ENCODE measurements around the gene KANK2. TPM values are rescaled to one million over a fixed set of nuclear protein-coding genes. Genes with fewer than 3 reads are reported as not detected.

KANK2 gene
- total and polyA plus RNA-seq, 2 of the 8 experiments (the other 6 are each of a cell fraction or from before 2014, with no cell fraction given): 25.2 to 42.3 TPM

- DNase-seq (ENCODE audit: low read depth in 1 of 2, low spot score in 2 of 2): no peak
- POLR2A ChIA-PET (ENCODE audit: partially characterized antibody): interaction anchor here (0.7 to 1.7 kb wide), 8 partner anchors 9 to 39 kb away, joined by 3 to 7 read pairs (median 4); partner anchors contain the start of gene SPC24
- H2BK5ac ChIP-seq (ENCODE audit: low read depth, low read length): no peak overlapping the region
- no peak overlapping the region for H2AK5ac ChIP-seq (ENCODE audit: low read depth, low read length)
- H3K4me1 ChIP-seq (replicated peaks in 1 of 4; ENCODE audit: control insufficient read depth in 3 of 4, insufficient read depth in 4 of 4, low read length in 3 of 4): no peaks in the 10 kb centered on the region
- no peaks in the 10 kb centered on the region for H3K27me3 ChIP-seq (replicated peaks in 1 of 4; ENCODE audit: control insufficient read depth in 3 of 4, extremely low read depth in 1 of 4, insufficient read depth in 3 of 4, low read length in 3 of 4)
- no peak overlapping the region for H2BK15ac ChIP-seq (ENCODE audit: low read length)
- no peak overlapping the region for H2BK20ac ChIP-seq (ENCODE audit: low read length)
- H4K20me1 ChIP-seq (replicated peaks in 1 of 2; ENCODE audit: control insufficient read depth in 1 of 2, insufficient read depth in 2 of 2, low read length in 2 of 2): peaks cover 0 to 3% of the 10 kb centered on the region in 2 experiments
- no peak overlapping the region for H3K9ac ChIP-seq (replicated peaks in 1 of 4; ENCODE audit: extremely low read depth in 1 of 4, low read depth in 3 of 4, low read length in 3 of 4)
- H3K56ac ChIP-seq (replicated peaks; ENCODE audit: insufficient read length, low read depth, low read length): no peak overlapping the region
- H3K79me1 ChIP-seq (ENCODE audit: low read depth, low read length): no peaks in the 10 kb centered on the region
- H2BK12ac ChIP-seq (ENCODE audit: low read depth, low read length): no peak overlapping the region
- CTCF ChIA-PET (ENCODE audit: partially characterized antibody): interaction anchor here (0.8 to 2.2 kb wide), 6 partner anchors 10 to 72 kb away, joined by 3 to 9 read pairs (median 4); partner anchors contain the start of gene SPC24
- no peak overlapping the region for H2AFZ ChIP-seq (ENCODE audit: low read length)
- H3K23ac ChIP-seq (ENCODE audit: insufficient read length): no peak overlapping the region
- FAIRE-seq: no peak
- no peak overlapping the region for H4K5ac ChIP-seq (ENCODE audit: insufficient read length, low read depth, low read length)
- H3K18ac ChIP-seq (ENCODE audit: extremely low read depth, low read length): no peak overlapping the region
- no peaks in the 10 kb centered on the region for H3K23me2 ChIP-seq (ENCODE audit: low read depth, low read length)
- peaks cover 0 to 8% (median 4%) of the 10 kb centered on the region in 4 experiments; a peak in 7 of 8 replicates for H3K36me3 ChIP-seq (ENCODE audit: control insufficient read depth in 2 of 4, insufficient read depth in 4 of 4, low read length in 3 of 4)
- H3K4ac ChIP-seq (replicated peaks; ENCODE audit: insufficient read length, low read depth, low read length): no peak overlapping the region
- no peak overlapping the region for H4K91ac ChIP-seq (replicated peaks; ENCODE audit: insufficient read length, low read length)
- no peak overlapping the region for H3K27ac ChIP-seq (ENCODE audit: low read depth, low read length)
- peak overlapping the region; percentile 21; the same call in 1 of the 2 replicates for H4K8ac ChIP-seq (ENCODE audit: extremely low read depth, insufficient read depth, low read length)
- no peak overlapping the region for H3K4me2 ChIP-seq (ENCODE audit: insufficient read depth in 1 of 2, low read depth in 2 of 2, low read length in 2 of 2)
- no peaks in the 10 kb centered on the region for H3K9me3 ChIP-seq (ENCODE audit: insufficient read depth in 2 of 2, low read depth in 1 of 2, low read length in 1 of 2)
- no peaks in the 10 kb centered on the region for H3K79me2 ChIP-seq (ENCODE audit: control insufficient read depth in 1 of 2, insufficient read depth in 2 of 2, low read length in 2 of 2)
- H3K4me3 ChIP-seq (ENCODE audit: extremely low read depth in 1 of 4, insufficient read depth in 2 of 4, low read depth in 3 of 4, low read length in 4 of 4): no peak overlapping the region
- H3K14ac ChIP-seq (ENCODE audit: insufficient read length): no peak overlapping the region
- WGBS, 2 experiments (ENCODE audit: extremely low coverage in 1 of 2, insufficient coverage in 1 of 2, insufficient read length in 1 of 2, insufficient replicate concordance in 2 of 2, low coverage in 1 of 2, low lambda C conversion rate in 2 of 2, missing lambda C conversion rate in 1 of 2): 92% methylated on average over 17 of the region's 17 CpGs; no CpG with 5 or more reads in 1 of the 2 experiments
- no peak overlapping the region for H2BK120ac ChIP-seq (replicated peaks; ENCODE audit: low read depth, low read length)
- TF ChIP-seq BRCA1 (IDR thresholded peaks at IDR 0.05; ENCODE audit: low read depth, low read length) (no peak), SP4 (IDR thresholded peaks at IDR 0.05; ENCODE audit: low read length) (no peak), CTBP2 (IDR thresholded peaks at IDR 0.05; ENCODE audit: borderline replicate concordance, insufficient read depth, insufficient read length, low read length) (no peak), TCF12 (IDR thresholded peaks at IDR 0.05; ENCODE audit: low read depth, low read length) (no peak), NANOG (IDR thresholded peaks at IDR 0.05; ENCODE audit: insufficient read depth, low read depth, low read length, poor library complexity, severe bottlenecking) (no peak), SIRT6 (IDR thresholded peaks at IDR 0.05; ENCODE audit: low read length) (no peak), POLR2AphosphoS5 (IDR thresholded peaks at IDR 0.05; ENCODE audit: low read depth, low read length) (no peak), CHD2 (IDR thresholded peaks at IDR 0.05; ENCODE audit: low read length) (no peak), CHD1 (IDR thresholded peaks at IDR 0.05; ENCODE audit: low read depth, low read length) (no peak), GTF2F1 (IDR thresholded peaks at IDR 0.05; ENCODE audit: borderline replicate concordance, low read depth, low read length) (no peak), CTCF (IDR thresholded peaks at IDR 0.05; ENCODE audit: control extremely low read depth in 1 of 3, insufficient read depth in 1 of 3, low read depth in 1 of 3, low read length in 3 of 3) (no peak), RFX5 (IDR thresholded peaks at IDR 0.05; ENCODE audit: borderline replicate concordance, low read depth, low read length) (no peak)
Observed at GRCh38 chr19:11164879-11165406, 32.4 kb downstream of the KANK2 start.

All from H1 (cell line).